Lower leg skin (tissue), 4 donors: ENCODE measurements around the gene TNFRSF8. TPM values are rescaled to one million over a fixed set of nuclear protein-coding genes. Genes with fewer than 3 reads are reported as not detected.
"Not testable (repeated sequence)": the region's sequence is repeated elsewhere in the genome, so short reads cannot be mapped to it uniquely, and the experiment has no call there.

ENCODE experiments used
- DNase-seq, 2 donors: peaks; one replicate each; pipeline ENCODE4 v3.0.0-alpha.2; 2019; ENCODE audit warnings: low spot score in 2 of 2
- H3K4me3 ChIP-seq: fragments of 200-600 bp; sonication (generic); 2 replicates; pipeline ENCODE4 v1.5.1; 2017; ENCODE audit warnings: mild to moderate bottlenecking, low read depth; ENCODE audit not compliant: poor library complexity, severe bottlenecking
- CTCF ChIP-seq, 3 donors: fragments of 450-650 bp; IDR thresholded peaks; one replicate each; pipeline ENCODE4 v1.5.1; 2016; ENCODE audit warnings: antibody characterized with exemption in 3 of 3, mild to moderate bottlenecking in 3 of 3, moderate library complexity in 2 of 3
- POLR2A ChIP-seq, 2 donors: fragments of 450-650 bp; IDR thresholded peaks; one replicate each; pipeline ENCODE4 v1.6.1; 2016 to 2017; ENCODE audit warnings: antibody characterized with exemption in 2 of 2, mild to moderate bottlenecking in 1 of 2, moderate library complexity in 1 of 2
- WGBS, 2 donors: methylation state at CpG; one replicate each; pipeline ENCODE4 v1.1.5; 2018; 5-methylcytosine and 5-hydroxymethylcytosine counted together
- intact Hi-C: fragments of 100-400 bp; cut with DNase I; formaldehyde crosslinking; loops from one replicate; pipeline ENCODE4 v1.15.0; 2023; ENCODE audit warnings: low total_unique reads
- total RNA-seq, 4 donors: library from RNA; depleted of rRNA; stranded (reverse); fragments of >200 nt; gene quantifications; one replicate each; pipeline ENCODE4 v1.1.0, GENCODE V29; 2016

TNFRSF8 gene
- total RNA-seq, 4 donors from 2014 or later = 0.72 to 4.1 (median 1.9) TPM

GRCh38 chr1:12100071-12100470 lies 37.0 kb downstream of the TNFRSF8 start:
- DNase-seq = no peak
- TF ChIP-seq CTCF (IDR thresholded peaks at IDR 0.05) (no peak), POLR2A (IDR thresholded peaks at IDR 0.05) (no peak)
- H3K4me3 ChIP-seq = no peak overlapping the region
- WGBS, 2 donors = 92 to 94% methylated on average over 6 of the region's 6 CpGs
- intact Hi-C loops = no loop called here

DNA sequence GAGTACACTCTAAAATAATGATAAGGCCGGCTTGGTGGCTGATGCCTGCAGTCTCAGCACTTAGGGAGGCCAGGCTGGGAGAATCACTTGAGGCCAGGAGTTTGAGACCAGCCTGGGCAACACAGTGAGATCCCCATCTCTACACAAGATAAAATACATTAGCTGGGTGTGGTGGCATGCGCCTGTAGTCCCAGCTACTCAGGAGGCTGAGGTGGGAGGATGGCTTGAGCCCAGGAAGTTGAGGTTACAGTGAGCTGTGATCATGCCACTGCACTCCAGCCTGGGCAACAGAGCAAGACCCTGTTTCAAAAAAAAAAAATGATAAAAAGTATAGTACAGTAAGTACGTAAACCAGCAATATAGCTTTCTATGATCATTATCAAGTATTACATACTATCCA lies 38.0 kb downstream of the TNFRSF8 start:
- DNase-seq, intact Hi-C loops, H3K4me3 ChIP-seq: not testable (repeated sequence)
- 94 to 95% methylated on average over 3 of the region's 3 CpGs for WGBS, 2 donors

GRCh38 chr1:12102066-12102465 lies 39.0 kb downstream of the TNFRSF8 start:
- DNase-seq = no peak
- no peak for TF ChIP-seq CTCF (IDR thresholded peaks at IDR 0.05)
- no peak for TF ChIP-seq POLR2A (IDR thresholded peaks at IDR 0.05)
- H3K4me3 ChIP-seq = no peak overlapping the region
- intact Hi-C loops = no loop called here
- 90 to 91% methylated on average over 10 of the region's 10 CpGs for WGBS, 2 donors

- WGBS, 2 donors = 85 to 88% methylated on average over 13 of the region's 13 CpGs
- TF ChIP-seq POLR2A (IDR thresholded peaks at IDR 0.05) = no peak
- no peak for TF ChIP-seq CTCF (IDR thresholded peaks at IDR 0.05)
- no peak overlapping the region for H3K4me3 ChIP-seq
- intact Hi-C loops = no loop called here
- DNase-seq = no peak
These were observed 41.3 kb downstream of the TNFRSF8 start for GRCh38 chr1:12104417-12104816.

DNA sequence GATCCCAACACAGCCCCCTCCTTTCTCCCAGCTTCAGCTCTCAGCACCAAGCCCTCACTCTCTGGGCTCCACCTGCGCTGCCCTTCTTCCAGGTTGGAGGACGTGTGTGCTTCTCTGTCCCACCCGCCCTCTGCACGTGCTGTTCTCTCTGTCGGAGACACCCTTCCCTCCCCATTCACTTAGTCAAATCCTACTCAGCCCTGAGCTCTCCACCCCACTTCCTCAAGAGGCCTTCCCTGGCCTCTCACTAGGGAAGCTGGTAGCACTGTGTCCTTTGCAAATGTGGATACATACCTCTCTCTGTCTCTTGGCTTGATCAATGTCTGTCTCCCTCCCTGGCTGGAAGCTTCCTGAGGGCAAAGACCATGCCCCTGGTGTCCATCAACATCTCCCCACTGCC lies 43.0 kb downstream of the TNFRSF8 start:
- H3K4me3 ChIP-seq = no peak overlapping the region
- intact Hi-C loops = no loop called here
- 75 to 79% methylated on average over 5 of the region's 5 CpGs for WGBS, 2 donors
- DNase-seq = no peak
- TF ChIP-seq POLR2A (IDR thresholded peaks at IDR 0.05) (no peak), CTCF (IDR thresholded peaks at IDR 0.05) (no peak)

DNA sequence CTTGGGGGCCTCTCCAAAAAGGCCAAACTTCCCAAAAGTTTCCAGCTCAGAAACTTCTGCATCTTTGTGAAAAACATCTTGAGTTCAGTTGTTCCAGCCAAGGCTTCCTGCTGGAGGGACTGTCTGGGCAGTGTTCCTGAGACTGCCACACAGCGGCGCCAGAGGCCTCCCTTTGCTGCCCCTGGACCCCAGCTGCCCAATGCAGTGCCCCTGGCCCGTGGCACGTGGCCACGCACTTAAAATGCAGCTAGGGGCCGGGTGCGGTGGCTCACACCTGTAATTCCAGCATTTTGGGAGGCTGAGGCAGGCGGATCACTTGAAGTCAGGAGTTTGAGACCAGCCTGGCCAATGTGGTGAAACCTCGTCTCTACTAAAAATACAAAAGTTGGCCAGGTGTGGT lies 43.8 kb downstream of the TNFRSF8 start:
- intact Hi-C loops, DNase-seq, H3K4me3 ChIP-seq: not testable (repeated sequence)
- 71 to 75% methylated on average over 7 to 9 of the region's 9 CpGs for WGBS, 2 donors

DNA sequence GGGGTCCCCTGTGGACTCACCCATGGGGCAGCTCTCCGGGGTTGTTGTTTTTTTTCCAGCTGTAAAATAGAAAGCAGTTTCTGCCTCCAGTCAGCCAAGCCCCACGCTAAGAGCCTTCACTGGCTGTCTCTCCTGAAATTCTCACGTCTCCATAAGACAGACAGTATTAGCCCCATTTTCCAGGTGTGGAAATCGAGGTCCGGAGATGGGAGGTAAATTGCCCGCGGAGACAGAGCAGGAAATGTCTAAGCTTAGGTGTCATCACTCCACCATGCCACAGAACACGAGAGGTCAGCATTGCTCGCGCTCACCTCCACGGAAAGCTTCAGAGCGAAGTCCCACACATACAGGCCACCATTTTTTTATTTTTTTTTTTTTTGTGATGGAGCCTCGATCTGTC lies 44.6 kb downstream of the TNFRSF8 start:
- TF ChIP-seq POLR2A (IDR thresholded peaks at IDR 0.05) (no peak), CTCF (IDR thresholded peaks at IDR 0.05) (no peak)
- 85 to 86% methylated on average over 13 of the region's 13 CpGs for whole genome bisulfite sequencing, 2 donors
- H3K4me3 ChIP-seq = no peak overlapping the region
- DNase-seq = no peak
- intact Hi-C loops = no loop called here
